ENCODE measurements around the gene SH3PXD2A. TPM values are rescaled to one million over a fixed set of nuclear protein-coding genes. Genes with fewer than 3 reads are reported as not detected.
A peak's percentile ranks its signal among the peaks of the same experiment; 100 is the strongest.

SH3PXD2A gene
- total and polyA plus RNA-seq, 10 donors, result 2.6 to 50.0 (median 35.2) TPM

DNA sequence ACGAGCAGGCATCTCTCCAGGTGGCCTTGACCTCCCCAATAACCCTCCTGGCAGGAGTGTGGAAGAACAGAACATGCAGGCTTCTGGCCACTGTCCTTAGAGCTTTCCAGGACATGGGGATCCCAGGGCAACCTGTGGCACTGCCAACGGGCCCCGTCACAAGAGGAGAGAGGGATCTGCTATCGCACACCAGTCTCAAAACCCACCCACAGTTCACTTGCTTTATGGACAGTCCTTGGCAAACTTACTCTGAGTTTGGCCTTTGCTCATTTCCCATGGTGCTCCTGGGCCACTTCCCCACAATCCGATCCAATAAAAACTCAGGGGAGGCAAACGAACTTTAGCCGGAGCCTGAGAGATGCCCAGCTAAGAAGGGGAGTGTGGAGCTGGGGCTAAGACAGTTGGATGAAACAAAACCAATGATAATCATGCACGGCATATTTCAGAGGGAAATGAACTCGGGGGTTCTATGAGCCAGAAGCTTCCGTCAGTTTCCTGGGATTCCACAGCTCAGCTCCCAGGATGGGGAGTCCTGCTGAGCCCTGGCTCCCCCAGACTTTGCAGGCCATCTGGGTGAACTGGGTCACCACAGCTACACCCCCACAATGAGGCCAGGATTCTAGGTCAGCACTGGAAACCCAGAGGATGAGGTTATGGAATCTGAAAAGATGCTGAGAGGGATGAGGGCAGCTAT is 203.4 kb downstream of the SH3PXD2A start:
- no peak overlapping the region for H3K4me3 ChIP-seq
- intact Hi-C loops (cut with DNase I; ENCODE audit: low total_unique reads), result no loop called here
- peaks cover 0 to 24% (median 6%) of the 10 kb centered on the region in 6 donors for H3K36me3 ChIP-seq
- TF ChIP-seq, protein P1, sequence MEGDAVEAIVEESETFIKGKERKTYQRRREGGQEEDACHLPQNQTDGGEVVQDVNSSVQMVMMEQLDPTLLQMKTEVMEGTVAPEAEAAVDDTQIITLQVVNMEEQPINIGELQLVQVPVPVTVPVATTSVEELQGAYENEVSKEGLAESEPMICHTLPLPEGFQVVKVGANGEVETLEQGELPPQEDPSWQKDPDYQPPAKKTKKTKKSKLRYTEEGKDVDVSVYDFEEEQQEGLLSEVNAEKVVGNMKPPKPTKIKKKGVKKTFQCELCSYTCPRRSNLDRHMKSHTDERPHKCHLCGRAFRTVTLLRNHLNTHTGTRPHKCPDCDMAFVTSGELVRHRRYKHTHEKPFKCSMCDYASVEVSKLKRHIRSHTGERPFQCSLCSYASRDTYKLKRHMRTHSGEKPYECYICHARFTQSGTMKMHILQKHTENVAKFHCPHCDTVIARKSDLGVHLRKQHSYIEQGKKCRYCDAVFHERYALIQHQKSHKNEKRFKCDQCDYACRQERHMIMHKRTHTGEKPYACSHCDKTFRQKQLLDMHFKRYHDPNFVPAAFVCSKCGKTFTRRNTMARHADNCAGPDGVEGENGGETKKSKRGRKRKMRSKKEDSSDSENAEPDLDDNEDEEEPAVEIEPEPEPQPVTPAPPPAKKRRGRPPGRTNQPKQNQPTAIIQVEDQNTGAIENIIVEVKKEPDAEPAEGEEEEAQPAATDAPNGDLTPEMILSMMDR (IDR thresholded peaks at IDR 0.05 in 8 of 11, conservative IDR thresholded peaks at IDR 0.05 in 3 of 11), result no peak
- no peak for TF ChIP-seq POLR2A (IDR thresholded peaks at IDR 0.05)
- no peak for TF ChIP-seq POLR2AphosphoS5 (IDR thresholded peaks at IDR 0.05)
- peaks cover 0 to under 1% (median 0%) of the 10 kb centered on the region in 8 donors for H3K9me3 ChIP-seq
- DNase-seq, result no peak
- WGBS, 5 donors, result 59 to 86% (median 71%) methylated on average over 10 of the region's 10 CpGs
- H3K4me1 ChIP-seq, result peaks cover 0 to 58% (median 32%) of the 10 kb centered on the region in 6 donors
- H3K27ac ChIP-seq, result no peak overlapping the region
- H3K27me3 ChIP-seq (replicated peaks in 1 of 7), result no peaks in the 10 kb centered on the region

DNA sequence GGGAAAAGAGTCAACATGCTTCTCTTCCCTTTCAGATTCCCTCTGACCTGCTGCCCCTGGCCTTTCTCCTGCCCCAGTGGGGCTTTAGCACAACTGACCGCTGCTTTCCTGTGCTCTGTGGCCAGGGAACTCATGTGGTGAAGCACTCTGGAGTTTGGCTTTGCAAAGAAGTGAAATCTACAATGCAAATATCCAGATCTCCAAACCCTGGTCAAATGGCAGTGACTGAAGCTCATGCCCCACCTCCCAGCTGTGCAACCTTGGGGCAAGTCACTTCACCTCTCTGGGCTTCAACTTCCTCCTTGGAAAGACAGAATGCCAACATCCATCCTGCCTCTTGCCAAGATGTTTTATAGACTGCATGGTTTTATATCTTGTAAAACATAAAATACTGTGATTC is 204.0 kb downstream of the SH3PXD2A start:
- 67 to 100% (median 91%) methylated on average over 1 of the region's 1 CpG for WGBS, 5 donors
- Histone ChIP-seq H3K9me3 (no peaks in the 10 kb centered on the region), H3K4me3 (no peak overlapping the region), H3K27me3 (replicated peaks in 1 of 7) (no peaks in the 10 kb centered on the region), H3K27ac (no peak overlapping the region), H3K4me1 (peaks cover 0 to 58% (median 32%) of the 10 kb centered on the region in 6 donors), H3K36me3 (peaks cover 0 to 24% (median 4%) of the 10 kb centered on the region in 6 donors)
- intact Hi-C loops (cut with DNase I; ENCODE audit: low total_unique reads), result no loop called here
- TF ChIP-seq POLR2AphosphoS5 (IDR thresholded peaks at IDR 0.05), result no peak
- TF ChIP-seq POLR2A (IDR thresholded peaks at IDR 0.05), result no peak
- TF ChIP-seq, protein P1 (IDR thresholded peaks at IDR 0.05 in 8 of 11, conservative IDR thresholded peaks at IDR 0.05 in 3 of 11), result no peak
- no peak for DNase-seq

DNA sequence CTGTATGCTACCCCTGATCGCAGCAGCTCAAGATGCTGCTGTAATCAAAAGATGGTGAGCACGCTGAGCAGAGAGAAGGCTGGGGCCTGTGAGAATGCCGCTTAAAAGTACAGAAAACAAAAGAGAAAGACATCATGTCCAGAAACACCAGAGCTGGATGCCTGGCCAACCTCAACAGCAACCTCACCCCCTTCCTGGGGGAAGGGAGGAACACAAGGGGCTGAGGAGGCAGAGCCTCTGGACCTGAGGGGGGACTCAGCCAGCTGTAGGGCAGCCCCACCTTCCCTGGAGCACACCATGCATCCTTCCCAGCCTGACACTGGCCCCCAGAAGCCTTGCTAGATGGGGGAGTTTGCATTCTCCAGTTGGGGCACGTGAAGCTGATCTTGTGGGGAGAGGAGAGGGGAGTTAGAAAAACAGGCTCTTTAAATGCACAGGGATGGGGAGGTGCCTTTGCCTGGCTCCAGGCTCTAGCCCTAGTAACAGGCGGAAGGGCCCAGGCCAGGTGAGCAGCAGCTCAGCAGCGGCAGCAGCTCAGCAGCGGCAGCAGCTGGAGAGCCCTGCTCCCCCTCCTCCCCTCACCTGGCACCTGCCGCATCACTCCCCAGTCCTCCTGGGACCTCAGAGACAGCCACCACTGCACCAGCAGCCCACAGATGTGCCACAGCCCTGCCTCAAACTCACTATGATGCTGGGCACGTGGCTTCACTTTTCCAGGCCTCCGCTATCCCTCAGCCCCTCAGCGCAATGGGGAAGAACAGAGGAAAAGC is 205.5 kb downstream of the SH3PXD2A start:
- Histone ChIP-seq H3K9me3 (no peaks in the 10 kb centered on the region), H3K36me3 (peaks cover 0 to 22% (median 0%) of the 10 kb centered on the region in 6 donors), H3K4me3 (no peak overlapping the region), H3K27ac (peak overlapping the region in 3 of 8 donors; percentile 32 to 52 (median 37)), H3K4me1 (peaks cover 3 to 70% (median 39%) of the 10 kb centered on the region in 6 donors), H3K27me3 (replicated peaks in 1 of 7) (no peaks in the 10 kb centered on the region)
- 80 to 88% (median 85%) methylated on average over 9 to 11 of the region's 11 CpGs for WGBS, 5 donors
- TF ChIP-seq, protein P1 (IDR thresholded peaks at IDR 0.05 in 8 of 11, conservative IDR thresholded peaks at IDR 0.05 in 3 of 11), result no peak
- TF ChIP-seq POLR2A (IDR thresholded peaks at IDR 0.05) (no peak), POLR2AphosphoS5 (IDR thresholded peaks at IDR 0.05) (peak in 1 of 3 donors; percentile 3)
- intact Hi-C loops (cut with DNase I; ENCODE audit: low total_unique reads), result no loop called here
- DNase-seq, result no peak
